Measurements from ENCODE around the gene PPP1R13L.

The PPP1R13L gene

GRCh38 chr19:45333609-45334303 lies 71.1 kb downstream of the PPP1R13L start:
- DNase-seq (ENCODE audit: low read depth), result no peak
- TF ChIP-seq CTCF (IDR thresholded peaks at IDR 0.05; ENCODE audit: insufficient read depth, low read depth, low read length, missing control alignments), result no peak
- H3K4me3 ChIP-seq (ENCODE audit: low read depth, low read length), result no peak overlapping the region

GRCh38 chr19:45331411-45331810 lies 73.5 kb downstream of the PPP1R13L start:
- no peak for TF ChIP-seq CTCF (IDR thresholded peaks at IDR 0.05; ENCODE audit: insufficient read depth, low read depth, low read length, missing control alignments)
- no peak overlapping the region for H3K4me3 ChIP-seq (ENCODE audit: low read depth, low read length)
- no peak for DNase-seq (ENCODE audit: low read depth)

Measured in GM12865 (cell line).